HL-60 (cell line): ENCODE results near the gene ZNF761.
"Not testable (repeated sequence)": the region's sequence is repeated elsewhere in the genome, so short reads cannot be mapped to it uniquely, and the experiment has no call there.

Experiments used
- DNase-seq, 2 experiments: peaks; one replicate each; pipeline ENCODE4 v3.0.0-alpha.2; 2010 to 2020; ENCODE audit warnings: low read depth in 1 of 2, low spot score in 1 of 2
- H3K27ac ChIP-seq: fragments of 250-450 bp; sonication (Bioruptor Pico); replicated peaks from 2 replicates; pipeline ENCODE4 v1.5.1; 2020; ENCODE audit warnings: mild to moderate bottlenecking, moderate library complexity
- H3K27me3 ChIP-seq: fragments of 250-450 bp; sonication (Bioruptor Pico); 2 replicates; pipeline ENCODE4 v1.5.1; 2021; ENCODE audit warnings: mild to moderate bottlenecking, moderate library complexity; ENCODE audit not compliant: insufficient read depth, poor library complexity, severe bottlenecking
- H3K4me3 ChIP-seq: replicated peaks from 2 replicates; pipeline ENCODE4 v1.5.1; 2011; ENCODE audit warnings: mild to moderate bottlenecking, control low read depth, low read length; ENCODE audit not compliant: insufficient read depth
- CTCF ChIP-seq: IDR thresholded peaks from one replicate; pipeline ENCODE4 v1.5.1; 2011; ENCODE audit warnings: low read length, control low read depth, inconsistent platforms; ENCODE audit not compliant: insufficient read depth
- GABPA ChIP-seq: IDR thresholded peaks from 2 replicates; pipeline ENCODE4 v1.6.1; 2012; ENCODE audit warnings: low read depth
- POLR2AphosphoS5 ChIP-seq: IDR thresholded peaks from 2 replicates; pipeline ENCODE4 v1.6.1; 2012; ENCODE audit warnings: low read depth
- REST ChIP-seq: IDR thresholded peaks from 2 replicates; pipeline ENCODE4 v1.6.1; 2012; ENCODE audit warnings: low read depth; ENCODE audit not compliant: insufficient replicate concordance
- SPI1 ChIP-seq: IDR thresholded peaks from 2 replicates; pipeline ENCODE4 v1.6.1; 2012; ENCODE audit warnings: low read depth, mild to moderate bottlenecking, borderline replicate concordance

Gene ZNF761

GRCh38 chr19:53424968-53425597 lies 6.7 kb upstream of the ZNF761 start:
- peak in 1 of 2 experiments; percentile 47 for DNase-seq
- Histone ChIP-seq H3K4me3 (no peak overlapping the region), H3K27ac (no peak overlapping the region), H3K27me3 (no peaks in the 10 kb centered on the region)
- TF ChIP-seq CTCF (peak; percentile 29), POLR2AphosphoS5 (no peak)

- Histone ChIP-seq H3K27me3 (no peaks in the 10 kb centered on the region), H3K4me3 (peak overlapping the region; percentile 81), H3K27ac (peak overlapping the region; percentile 85)
- DNase-seq = peak; percentile 19 to 20
- no peak for TF ChIP-seq GABPA
- TF ChIP-seq POLR2AphosphoS5 = no peak
- TF ChIP-seq SPI1 = no peak
- no peak for TF ChIP-seq CTCF
- no peak for TF ChIP-seq REST
Measured at GRCh38 chr19:53432088-53432661, 391 bp downstream of the ZNF761 start.

GRCh38 chr19:53443809-53444208 lies 12.0 kb downstream of the ZNF761 start:
- H3K27me3 ChIP-seq, DNase-seq, H3K27ac ChIP-seq, H3K4me3 ChIP-seq: not testable (repeated sequence)

- DNase-seq = not testable (repeated sequence)
Measured at GRCh38 chr19:53447196-53447595, 15.4 kb downstream of the ZNF761 start.

GRCh38 chr19:53455828-53456227 lies 24.0 kb downstream of the ZNF761 start:
- Histone ChIP-seq H3K27me3 (no peaks in the 10 kb centered on the region), H3K27ac (no peak overlapping the region), H3K4me3 (no peak overlapping the region)
- no peak for DNase-seq
- TF ChIP-seq CTCF (no peak), GABPA (no peak), POLR2AphosphoS5 (no peak), SPI1 (no peak), REST (no peak)

More at GRCh38 chr19:53447196-53447595, 15.4 kb downstream of the ZNF761 start:
- H3K4me3 ChIP-seq, H3K27me3 ChIP-seq, H3K27ac ChIP-seq: not testable (repeated sequence)

GRCh38 chr19:53460131-53460721 lies 28.4 kb downstream of the ZNF761 start:
- not testable (repeated sequence) for H3K27ac ChIP-seq, H3K4me3 ChIP-seq

More at GRCh38 chr19:53460131-53460721, 28.4 kb downstream of the ZNF761 start:
- H3K27me3 ChIP-seq, DNase-seq: not testable (repeated sequence)
